Measurements from ENCODE around the gene TERC.

Gene TERC

DNA sequence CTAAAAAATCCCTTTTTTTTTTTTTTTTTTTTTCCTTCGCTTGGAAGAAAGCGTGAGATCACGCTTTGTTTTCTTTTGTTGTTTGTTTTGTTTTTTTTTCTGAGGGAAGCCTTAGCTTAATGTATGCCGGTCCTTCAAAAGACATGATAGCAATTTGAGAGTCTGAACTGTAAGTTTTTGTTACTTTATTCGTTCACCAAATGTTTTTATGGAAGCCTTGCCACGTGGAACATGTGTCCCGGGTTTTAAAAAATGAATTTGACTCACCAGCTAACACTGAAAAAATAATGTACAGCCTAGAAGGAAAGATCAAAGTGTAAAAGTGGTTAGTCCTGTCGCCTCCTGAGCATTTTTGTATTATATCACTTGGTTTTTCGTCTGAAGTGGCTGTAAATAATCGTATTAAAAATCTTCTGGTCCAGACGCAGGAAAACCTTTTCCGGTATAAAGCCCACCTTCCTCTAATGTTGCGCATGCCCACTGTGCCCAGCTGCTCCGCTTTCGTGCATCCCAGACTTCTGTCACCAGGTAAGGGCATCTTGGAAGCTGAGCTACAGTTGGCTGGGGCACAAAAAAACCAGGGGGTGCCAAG, 7.5 kb upstream of the TERC start:
- peak; percentile 83 to 84 for DNase-seq (ENCODE audit: low read depth in 2 of 2)
- TF ChIP-seq, protein P1, sequence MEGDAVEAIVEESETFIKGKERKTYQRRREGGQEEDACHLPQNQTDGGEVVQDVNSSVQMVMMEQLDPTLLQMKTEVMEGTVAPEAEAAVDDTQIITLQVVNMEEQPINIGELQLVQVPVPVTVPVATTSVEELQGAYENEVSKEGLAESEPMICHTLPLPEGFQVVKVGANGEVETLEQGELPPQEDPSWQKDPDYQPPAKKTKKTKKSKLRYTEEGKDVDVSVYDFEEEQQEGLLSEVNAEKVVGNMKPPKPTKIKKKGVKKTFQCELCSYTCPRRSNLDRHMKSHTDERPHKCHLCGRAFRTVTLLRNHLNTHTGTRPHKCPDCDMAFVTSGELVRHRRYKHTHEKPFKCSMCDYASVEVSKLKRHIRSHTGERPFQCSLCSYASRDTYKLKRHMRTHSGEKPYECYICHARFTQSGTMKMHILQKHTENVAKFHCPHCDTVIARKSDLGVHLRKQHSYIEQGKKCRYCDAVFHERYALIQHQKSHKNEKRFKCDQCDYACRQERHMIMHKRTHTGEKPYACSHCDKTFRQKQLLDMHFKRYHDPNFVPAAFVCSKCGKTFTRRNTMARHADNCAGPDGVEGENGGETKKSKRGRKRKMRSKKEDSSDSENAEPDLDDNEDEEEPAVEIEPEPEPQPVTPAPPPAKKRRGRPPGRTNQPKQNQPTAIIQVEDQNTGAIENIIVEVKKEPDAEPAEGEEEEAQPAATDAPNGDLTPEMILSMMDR (IDR thresholded peaks at IDR 0.05; ENCODE audit: low read depth, low read length), result no peak
- H3K4me3 ChIP-seq (replicated peaks in 1 of 2; ENCODE audit: low read depth in 2 of 2, low read length in 2 of 2), result peak overlapping the region; percentile 81 to 98

DNA sequence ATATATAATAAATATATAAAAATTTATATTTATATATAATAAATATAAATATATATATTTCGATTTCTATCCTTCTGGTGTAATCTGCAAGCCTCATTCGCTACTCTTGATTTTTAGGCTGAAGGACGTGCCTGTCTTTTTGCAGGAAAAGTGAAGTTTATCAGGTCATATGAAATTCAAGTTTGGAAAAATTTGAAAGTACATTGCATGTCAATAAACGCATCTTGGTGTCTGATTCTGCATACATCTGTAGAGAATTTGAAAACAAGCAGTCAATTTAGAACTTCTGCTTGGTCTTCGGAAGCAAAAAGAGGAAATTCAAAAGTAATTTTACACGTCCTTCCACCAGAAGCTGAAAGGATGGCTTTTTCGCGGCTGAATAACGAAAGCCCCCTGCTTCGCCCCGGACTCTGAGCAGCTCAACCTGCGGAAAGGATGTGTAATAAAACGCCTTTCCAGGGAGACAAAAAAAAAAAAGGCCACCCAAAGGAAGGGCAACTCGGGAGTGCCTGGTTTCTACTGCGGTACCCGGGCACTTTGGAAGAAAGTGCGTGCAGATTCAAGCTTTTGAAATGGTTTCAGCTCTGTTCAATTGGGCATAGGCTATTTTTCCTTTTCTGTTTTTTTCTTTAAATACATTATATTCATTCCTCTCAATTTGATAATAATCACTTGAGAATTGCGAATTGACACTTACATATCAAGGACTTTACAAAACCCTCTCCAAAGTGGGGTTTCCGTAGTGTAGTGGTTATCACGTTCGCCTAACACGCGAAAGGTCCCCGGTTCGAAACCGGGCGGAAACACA, 6.8 kb upstream of the TERC start:
- peak; percentile 87 for DNase-seq (ENCODE audit: low read depth in 2 of 2)
- peak overlapping the region; percentile 81 to 98 for H3K4me3 ChIP-seq (replicated peaks in 1 of 2; ENCODE audit: low read depth in 2 of 2, low read length in 2 of 2)
- TF ChIP-seq, protein P1 (IDR thresholded peaks at IDR 0.05; ENCODE audit: low read depth, low read length), result no peak

DNA sequence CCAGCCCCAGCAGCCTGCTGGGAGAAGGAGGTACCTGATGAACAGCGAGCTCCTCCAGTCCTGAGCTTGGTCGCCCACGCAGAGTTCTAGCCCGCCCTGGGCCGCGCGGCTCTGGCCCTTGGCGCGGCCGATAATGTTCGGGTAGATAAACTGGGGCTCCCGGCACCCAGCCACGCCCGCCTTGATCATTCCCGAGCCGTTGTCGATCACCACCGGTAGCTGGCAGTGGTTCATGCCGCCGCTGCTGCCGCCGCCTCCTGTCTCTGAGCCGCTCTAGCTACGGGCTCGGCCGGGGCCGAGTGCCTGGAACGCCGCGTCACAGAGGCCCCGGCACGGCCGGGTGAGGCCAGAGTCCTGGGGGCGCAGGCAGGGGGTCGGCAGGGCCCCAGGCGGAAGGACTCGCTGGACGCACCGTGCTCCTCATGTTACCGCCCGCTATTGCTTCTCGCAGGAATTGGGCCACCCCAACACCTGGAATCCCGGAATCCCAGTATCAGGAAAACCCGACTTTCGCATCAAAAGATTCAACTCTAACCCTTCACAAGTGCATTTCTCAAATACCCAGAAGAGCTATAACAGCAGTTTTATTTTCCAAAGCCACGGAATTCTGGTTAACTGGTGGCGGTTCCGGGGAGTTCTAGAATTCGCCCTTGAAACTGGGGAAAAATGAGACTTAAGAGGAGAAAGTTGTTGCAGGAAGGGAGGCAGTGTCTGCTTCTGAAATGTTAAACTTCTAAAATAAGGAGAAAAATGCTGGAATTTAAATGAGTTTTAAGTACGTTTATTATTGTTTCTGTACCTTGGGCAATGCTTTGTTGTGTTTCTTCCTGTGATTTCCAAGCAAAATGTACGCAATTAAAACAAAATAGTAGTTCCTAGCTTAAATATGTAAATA, 4.7 kb upstream of the TERC start, which contains the start of gene ACTRT3:
ACTRT3 (minus strand) TSS at position 275 of the 895 bp plus-strand sequence; CDS start at position 234, 41 bp downstream.
- DNase-seq (ENCODE audit: low read depth in 2 of 2), result peak; percentile 70 to 80
- TF ChIP-seq, protein P1 (IDR thresholded peaks at IDR 0.05; ENCODE audit: low read depth, low read length), result peak; percentile 5
- peak within 1 kb of the TSS; percentile 63 to 64 for H3K4me3 ChIP-seq (replicated peaks in 1 of 2; ENCODE audit: low read depth in 2 of 2, low read length in 2 of 2)

DNA sequence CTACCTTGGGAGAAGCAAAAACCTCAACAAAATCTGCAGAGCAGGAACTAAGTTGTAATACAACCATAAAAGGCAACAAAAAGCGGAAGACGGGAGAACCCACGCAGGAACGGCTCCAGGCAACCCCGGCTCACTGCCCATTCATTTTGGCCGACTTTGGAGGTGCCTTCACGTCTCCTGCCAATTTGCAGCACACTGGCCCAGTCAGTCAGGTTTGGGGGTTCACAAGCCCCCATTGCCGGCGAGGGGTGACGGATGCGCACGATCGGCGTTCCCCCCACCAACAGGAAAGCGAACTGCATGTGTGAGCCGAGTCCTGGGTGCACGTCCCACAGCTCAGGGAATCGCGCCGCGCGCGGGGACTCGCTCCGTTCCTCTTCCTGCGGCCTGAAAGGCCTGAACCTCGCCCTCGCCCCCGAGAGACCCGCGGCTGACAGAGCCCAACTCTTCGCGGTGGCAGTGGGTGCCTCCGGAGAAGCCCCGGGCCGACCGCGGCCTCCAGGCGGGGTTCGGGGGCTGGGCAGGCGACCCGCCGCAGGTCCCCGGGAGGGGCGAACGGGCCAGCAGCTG, 463 bp downstream of the TERC start:
- peak; percentile 65 to 74 for DNase-seq (ENCODE audit: low read depth in 2 of 2)
- H3K4me3 ChIP-seq (replicated peaks in 1 of 2; ENCODE audit: low read depth in 2 of 2, low read length in 2 of 2), result peak overlapping the region; percentile 68 to 75
- TF ChIP-seq, protein P1 (IDR thresholded peaks at IDR 0.05; ENCODE audit: low read depth, low read length), result no peak

DNA sequence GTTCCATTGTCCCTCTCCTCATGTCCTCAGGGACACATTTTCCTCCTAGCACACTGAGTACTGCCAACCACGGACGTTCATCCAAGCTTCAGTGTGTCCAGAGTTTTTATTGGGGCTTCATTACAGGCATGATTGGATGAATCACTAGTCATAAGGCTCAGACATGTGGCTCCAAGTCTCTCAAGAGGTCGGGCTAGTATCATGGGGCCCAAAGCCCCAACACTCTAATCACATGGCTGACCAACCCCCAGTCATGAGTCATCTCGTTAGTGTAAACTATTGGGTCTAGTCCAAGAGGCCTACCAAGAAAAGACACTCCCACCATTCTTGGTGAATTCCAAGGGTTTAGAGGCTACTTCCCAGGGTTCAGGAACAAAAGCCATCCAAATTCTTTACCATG, 4.4 kb downstream of the TERC start:
- no peak overlapping the region for H3K4me3 ChIP-seq (replicated peaks in 1 of 2; ENCODE audit: low read depth in 2 of 2, low read length in 2 of 2)
- DNase-seq (ENCODE audit: low read depth in 2 of 2), result peak; percentile 62 to 81
- TF ChIP-seq, protein P1 (IDR thresholded peaks at IDR 0.05; ENCODE audit: low read depth, low read length), result no peak

DNA sequence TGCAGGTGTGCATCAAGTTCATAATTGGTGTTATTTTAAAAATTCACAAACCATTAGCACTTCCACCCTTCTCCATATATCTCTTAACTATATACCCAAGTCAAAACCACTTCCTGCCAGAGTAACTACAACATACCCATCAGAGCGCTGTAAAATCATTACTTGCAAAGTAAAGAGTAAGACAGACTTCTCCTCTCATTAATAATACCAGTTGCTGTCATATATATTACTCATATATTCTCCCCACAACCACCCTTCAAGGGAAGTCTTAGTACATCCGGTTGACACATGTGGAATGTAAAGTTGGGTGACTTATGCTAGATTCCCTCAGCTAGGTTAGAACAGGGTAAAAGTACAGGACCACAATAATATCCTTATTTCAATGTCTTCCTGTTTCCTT, 5.6 kb downstream of the TERC start:
- TF ChIP-seq, protein P1 (IDR thresholded peaks at IDR 0.05; ENCODE audit: low read depth, low read length), result no peak
- H3K4me3 ChIP-seq (replicated peaks in 1 of 2; ENCODE audit: low read depth in 2 of 2, low read length in 2 of 2), result no peak overlapping the region
- DNase-seq (ENCODE audit: low read depth in 2 of 2), result peak; percentile 30 to 85
